ENCODE results near the gene BEX2.

- TF ChIP-seq GABPA (IDR thresholded peaks at IDR 0.05; ENCODE audit: low read depth) (no peak), POLR2A (IDR thresholded peaks at IDR 0.05; ENCODE audit: low read depth, low read length) (no peak), ELK1 (IDR thresholded peaks at IDR 0.05; ENCODE audit: low read depth, low read length) (no peak), POLR2AphosphoS5 (IDR thresholded peaks at IDR 0.05; ENCODE audit: low read length) (no peak), SPI1 (IDR thresholded peaks at IDR 0.05; ENCODE audit: borderline replicate concordance, insufficient read depth, low read depth, low read length) (no peak), EZH2 (IDR thresholded peaks at IDR 0.05; ENCODE audit: borderline replicate concordance, control insufficient read depth, low read depth, low read length) (no peak), CTCF (IDR thresholded peaks at IDR 0.05 in 2 of 3, conservative IDR thresholded peaks at IDR 0.05 in 1 of 3; ENCODE audit: control insufficient read depth in 2 of 3, extremely low read depth in 1 of 3, insufficient read depth in 1 of 3, low read depth in 3 of 3, low read length in 3 of 3) (no peak), SREBF2 (IDR thresholded peaks at IDR 0.05; ENCODE audit: low read length) (no peak), DPF2 (IDR thresholded peaks at IDR 0.05) (no peak), NFXL1 (IDR thresholded peaks at IDR 0.05; ENCODE audit: borderline replicate concordance) (no peak), SMC3 (IDR thresholded peaks at IDR 0.05; ENCODE audit: borderline replicate concordance, low read length) (no peak), RAD21 (IDR thresholded peaks at IDR 0.05; ENCODE audit: insufficient read depth, low read depth, low read length) (no peak)
Observed at GRCh38 chrX:103309860-103310554, 783 bp downstream of the BEX2 start.
